GM21723 (cell line): ENCODE results near the gene AMBRA1.

ENCODE experiments used
- ATAC-seq: cut with Tn5 transposase; IDR thresholded peaks from one replicate; pipeline ENCODE4 v1.9.1; 2021; ENCODE audit warnings: mild to moderate bottlenecking, moderate library complexity; ENCODE audit not compliant: unreplicated experiment

Gene AMBRA1

DNA sequence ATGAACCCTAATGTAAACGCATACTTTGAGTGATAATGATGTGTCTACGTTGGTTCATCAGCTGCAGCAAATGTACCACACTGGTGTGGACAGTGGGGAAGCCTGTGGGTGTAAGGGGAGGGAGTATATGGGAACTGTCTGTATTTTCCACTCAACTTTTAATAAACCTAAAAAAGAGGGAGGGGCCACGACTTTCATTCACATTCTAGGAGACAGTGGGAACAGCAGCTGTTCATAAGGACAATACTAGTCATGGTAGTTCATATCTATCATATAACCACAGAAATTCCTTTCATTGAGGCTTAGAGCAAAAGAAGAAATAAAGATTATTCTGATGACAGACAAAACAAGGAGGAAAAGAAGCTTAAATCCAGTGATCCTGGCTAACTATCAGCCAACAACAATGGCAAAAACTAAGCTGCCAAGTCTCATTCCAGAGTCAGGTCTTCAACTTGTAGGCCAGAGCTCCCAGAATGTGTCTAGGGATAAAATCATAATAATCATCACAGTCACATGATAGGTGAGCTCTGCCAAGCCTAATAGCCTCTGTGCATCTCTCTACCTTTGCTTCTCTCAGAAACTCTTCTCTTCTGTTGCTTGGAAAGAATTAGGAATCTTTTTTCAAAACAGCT is 142.9 kb downstream of the AMBRA1 start:
- ATAC-seq: no peak

DNA sequence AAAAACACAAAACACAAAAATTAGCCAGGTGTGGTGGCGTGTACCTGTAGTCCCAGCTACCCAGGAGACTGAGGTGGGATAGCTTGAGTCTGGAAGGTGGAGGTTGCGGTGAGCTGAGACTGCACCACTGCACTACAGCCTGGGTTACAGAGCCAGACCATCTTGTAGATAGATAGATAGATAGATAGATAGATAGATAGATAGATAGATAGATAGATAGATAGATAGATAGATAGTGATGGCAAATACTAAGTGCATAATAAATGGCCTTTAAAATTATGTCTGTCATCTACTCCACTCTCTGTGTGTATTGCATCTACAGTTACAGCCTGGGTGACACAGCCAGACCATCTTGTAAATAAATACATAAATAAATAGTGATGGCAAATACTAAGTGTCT is 146.3 kb downstream of the AMBRA1 start:
- no peak for ATAC-seq

- ATAC-seq: no peak
Measured at GRCh38 chr11:46445920-46446771, 147.7 kb downstream of the AMBRA1 start.

DNA sequence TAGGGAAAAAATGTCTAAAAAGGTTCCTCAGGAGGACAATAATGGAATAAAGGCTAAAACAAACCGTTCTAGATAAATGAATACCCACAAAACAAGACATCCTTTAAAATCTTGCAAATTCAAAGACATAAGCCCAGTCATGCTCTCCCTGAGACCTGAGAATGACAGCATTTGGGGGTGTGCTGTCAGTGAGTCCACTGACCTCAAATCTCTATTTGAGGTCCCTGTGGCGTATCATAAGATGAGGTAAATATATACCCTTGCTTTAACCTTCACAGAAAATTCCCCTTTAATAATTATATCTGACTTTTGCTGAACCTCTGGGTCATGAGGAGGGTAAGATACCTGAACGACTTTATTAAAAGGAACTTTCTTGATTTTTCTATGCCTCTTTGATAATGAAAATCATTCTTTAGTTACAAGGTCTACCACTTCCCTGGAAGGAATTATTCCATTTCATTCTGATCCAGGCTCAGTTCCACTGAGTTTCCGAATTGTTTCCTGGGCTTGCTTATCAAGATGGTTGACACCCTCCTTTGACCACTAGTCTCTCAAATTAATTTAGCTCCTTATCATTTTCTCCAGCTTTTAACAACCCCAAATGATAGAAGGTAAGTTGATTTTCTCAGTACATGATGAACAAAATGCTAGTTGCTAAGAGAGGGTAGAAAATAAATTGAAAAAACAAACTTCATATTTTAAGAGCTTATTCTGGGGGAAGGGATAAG is 148.5 kb downstream of the AMBRA1 start:
- ATAC-seq: no peak

DNA sequence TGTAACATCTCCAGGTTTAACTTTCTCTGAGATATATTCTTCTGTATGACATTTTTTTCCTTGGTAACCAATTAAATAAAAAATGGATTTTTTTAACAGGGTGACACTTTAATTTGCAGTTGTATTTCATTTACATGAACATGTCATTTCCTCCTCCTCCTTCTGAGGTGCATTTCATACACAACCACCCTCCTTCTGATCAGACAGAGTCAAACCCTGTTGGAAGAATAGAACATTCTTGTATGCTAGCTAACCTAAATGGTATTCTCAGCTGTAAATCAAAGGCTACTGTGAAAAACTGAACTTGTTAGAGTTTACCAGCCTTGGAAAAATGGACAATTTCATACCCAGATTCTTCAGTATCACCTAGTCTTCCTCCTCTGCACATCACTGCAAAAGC is 149.5 kb downstream of the AMBRA1 start:
- no peak for ATAC-seq

- ATAC-seq: no peak
Measured at GRCh38 chr11:46438211-46438610, 155.6 kb downstream of the AMBRA1 start.

GRCh38 chr11:46437122-46437689 is 156.6 kb downstream of the AMBRA1 start:
- ATAC-seq: no peak

GRCh38 chr11:46436113-46436512 is 157.7 kb downstream of the AMBRA1 start:
- no peak for ATAC-seq

- no peak for ATAC-seq
Measured at GRCh38 chr11:46435679-46436078, 158.1 kb downstream of the AMBRA1 start.

GRCh38 chr11:46431211-46431610 is 162.6 kb downstream of the AMBRA1 start:
- ATAC-seq: no peak

DNA sequence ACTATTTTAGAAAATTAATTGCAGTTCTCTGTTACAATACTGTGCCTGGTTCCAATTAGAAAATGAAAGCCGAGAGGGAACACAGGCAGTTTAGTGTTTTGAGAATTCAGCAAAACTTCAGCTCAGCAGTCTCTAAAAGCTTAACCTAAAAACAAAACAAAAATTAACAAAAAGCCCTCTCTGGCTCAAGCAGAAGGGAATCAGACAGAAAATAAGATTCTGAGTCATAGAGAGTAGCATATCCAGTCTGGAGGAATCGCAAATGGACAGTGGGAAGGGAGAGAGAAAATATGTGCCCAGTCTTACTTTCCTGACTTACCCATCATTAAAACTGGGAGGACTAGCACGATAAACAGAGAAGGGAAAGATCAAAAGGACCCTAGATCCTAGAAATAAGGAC is 164.1 kb downstream of the AMBRA1 start:
- ATAC-seq: no peak

DNA sequence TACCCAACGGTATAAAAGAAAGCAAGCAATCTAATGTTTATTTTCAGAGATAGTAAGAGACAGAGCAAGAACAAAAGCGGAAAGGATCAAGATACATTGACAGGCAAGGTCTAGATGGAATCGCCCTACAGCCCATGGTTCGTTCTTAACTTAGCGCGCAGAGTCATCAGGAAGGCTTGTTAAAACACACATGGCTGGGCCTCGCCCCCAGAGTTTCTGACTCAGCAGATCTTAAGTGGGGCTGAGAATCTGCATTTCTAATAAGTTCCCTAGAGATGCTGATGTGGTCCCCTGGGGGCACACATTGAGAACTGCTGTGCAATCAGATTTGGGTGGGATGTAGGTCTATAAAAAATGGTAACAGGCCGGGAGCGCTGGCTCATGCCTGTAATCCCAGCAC is 166.5 kb downstream of the AMBRA1 start:
- ATAC-seq: no peak

DNA sequence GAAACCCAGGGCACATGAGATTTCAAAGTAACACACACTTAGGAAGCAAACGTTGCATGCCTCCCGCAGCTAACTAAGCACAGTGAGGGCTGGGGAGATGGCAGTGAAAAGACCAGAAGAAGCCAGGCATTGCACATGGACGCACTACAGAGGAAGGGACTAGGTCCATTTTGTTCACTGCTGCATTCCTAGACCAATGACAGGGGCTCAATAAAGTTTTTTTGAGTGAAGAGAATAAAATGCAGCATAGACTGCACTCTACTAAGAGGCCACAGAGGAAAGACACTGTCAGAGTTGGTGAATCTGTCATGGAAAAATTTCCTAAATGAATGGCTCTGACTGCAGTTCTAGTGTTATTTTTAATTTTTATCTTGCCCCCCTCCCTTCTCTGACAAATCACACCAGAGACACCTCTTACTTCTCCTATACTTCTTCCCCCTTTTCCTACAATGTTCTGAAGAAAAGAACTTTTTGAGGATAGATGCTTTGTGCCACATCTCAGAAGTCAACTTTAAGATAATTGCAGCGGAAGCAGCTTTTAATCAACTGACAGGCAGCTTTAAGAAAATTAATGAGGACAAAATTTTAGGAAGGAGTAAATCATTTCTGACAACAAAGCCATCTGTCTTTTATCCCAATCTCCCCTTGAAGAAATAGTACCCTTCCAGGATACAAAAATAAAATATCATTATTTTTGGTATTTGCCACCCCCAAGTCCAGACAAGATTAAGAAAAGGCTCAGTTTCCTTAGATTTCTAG is 167.4 kb downstream of the AMBRA1 start:
- no peak for ATAC-seq

GRCh38 chr11:46422588-46422987 is 171.2 kb downstream of the AMBRA1 start:
- no peak for ATAC-seq

DNA sequence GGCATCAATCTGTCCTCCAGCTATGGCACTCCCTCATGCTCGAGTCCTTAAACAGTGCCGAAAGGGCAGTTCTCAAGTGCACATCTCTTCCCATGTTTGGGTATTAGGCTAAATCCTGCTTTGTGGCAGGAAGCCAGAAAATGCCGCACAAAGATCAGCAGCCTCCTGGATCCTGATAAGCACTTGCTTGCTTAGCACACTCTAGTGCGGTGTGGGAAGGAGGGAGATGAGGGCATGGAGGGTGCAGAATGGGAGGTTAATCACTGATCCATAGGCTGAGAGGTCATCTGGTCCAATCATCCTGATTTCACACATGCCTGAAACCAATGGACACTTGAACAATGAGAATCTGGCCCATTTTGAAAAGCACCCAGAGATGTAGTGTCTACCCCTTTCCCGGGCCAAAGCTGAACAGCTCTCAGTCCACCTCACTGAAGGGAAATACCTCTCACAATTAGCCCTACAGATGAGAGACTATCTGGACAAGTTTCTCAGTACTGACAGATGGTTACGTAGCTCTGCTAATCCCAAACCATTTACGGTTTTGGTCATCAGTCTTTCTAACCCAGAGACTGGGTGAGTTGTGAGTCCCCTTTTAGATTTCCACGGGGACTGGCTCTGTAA is 172.5 kb downstream of the AMBRA1 start:
- no peak for ATAC-seq

DNA sequence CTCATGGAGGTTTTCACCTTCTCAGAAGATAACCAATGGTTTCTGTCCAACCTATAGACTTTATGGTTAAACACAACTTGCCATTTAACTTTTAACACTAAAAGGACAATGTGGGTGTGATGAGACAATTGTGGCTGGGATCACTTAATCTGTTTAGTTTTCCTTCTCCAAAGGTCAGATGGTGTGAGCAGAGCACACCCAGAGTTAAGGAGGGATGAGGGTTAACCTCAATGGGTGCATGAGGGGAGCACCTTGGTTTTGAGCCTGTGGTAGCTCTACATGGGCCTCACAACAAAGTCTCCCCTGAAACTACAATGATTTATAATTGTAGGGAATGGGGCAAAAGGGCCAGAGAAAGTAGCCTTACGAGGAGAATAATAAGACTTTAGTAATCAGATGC is 173.3 kb downstream of the AMBRA1 start:
- ATAC-seq: no peak

- ATAC-seq: no peak
Measured at GRCh38 chr11:46418751-46419150, 175.1 kb downstream of the AMBRA1 start.

GRCh38 chr11:46417711-46418110 is 176.1 kb downstream of the AMBRA1 start:
- no peak for ATAC-seq

GRCh38 chr11:46414879-46415278 is 178.9 kb downstream of the AMBRA1 start:
- no peak for ATAC-seq

GRCh38 chr11:46414466-46414796 is 179.4 kb downstream of the AMBRA1 start:
- no peak for ATAC-seq
